Glomerular visceral epithelial cell (primary cell): ENCODE data around the gene CNDP1.

Source experiments
- DNase-seq: peaks from one replicate; pipeline ENCODE4 v3.0.0-alpha.2; 2016; ENCODE audit errors: extremely low spot score

Gene CNDP1

GRCh38 chr18:74624466-74624865, 90.2 kb downstream of the CNDP1 start:
- DNase-seq, result no peak

GRCh38 chr18:74625157-74625556, 90.9 kb downstream of the CNDP1 start:
- no peak for DNase-seq

- DNase-seq, result no peak
Measured at GRCh38 chr18:74626049-74626874, 92.0 kb downstream of the CNDP1 start.

- DNase-seq, result no peak
Measured at GRCh38 chr18:74630804-74631203, 96.5 kb downstream of the CNDP1 start.

GRCh38 chr18:74631212-74631611, 96.9 kb downstream of the CNDP1 start:
- DNase-seq, result no peak

GRCh38 chr18:74631623-74632350, 97.5 kb downstream of the CNDP1 start:
- no peak for DNase-seq

- DNase-seq, result no peak
Measured at GRCh38 chr18:74632351-74632679, 98.0 kb downstream of the CNDP1 start.

GRCh38 chr18:74632856-74633255, 98.6 kb downstream of the CNDP1 start:
- DNase-seq, result no peak

- DNase-seq, result no peak
Measured at GRCh38 chr18:74633652-74634352, 99.5 kb downstream of the CNDP1 start.

GRCh38 chr18:74635224-74635975, 101.1 kb downstream of the CNDP1 start:
- no peak for DNase-seq
